Fibroblast of skin of back (primary cell): ENCODE results near the gene MSX2.

Experiments
- DNase-seq: peaks from one replicate; pipeline ENCODE4 v3.0.0-alpha.2; 2013

MSX2 gene

GRCh38 chr5:174718880-174719610 is 5.3 kb upstream of the MSX2 start:
- DNase-seq: no peak

GRCh38 chr5:174719793-174720611 is 4.4 kb upstream of the MSX2 start:
- DNase-seq: no peak

- no peak for DNase-seq
Measured at GRCh38 chr5:174720612-174721529, 3.5 kb upstream of the MSX2 start.

- DNase-seq: no peak
Measured at GRCh38 chr5:174721530-174722432, 2.6 kb upstream of the MSX2 start.

- DNase-seq: no peak
Measured at GRCh38 chr5:174722500-174722899, 1.9 kb upstream of the MSX2 start.

- no peak for DNase-seq
Measured at GRCh38 chr5:174723315-174723978, 935 bp upstream of the MSX2 start.

- DNase-seq: peak; percentile 31
Measured at GRCh38 chr5:174723979-174724483, 351 bp upstream of the MSX2 start.

GRCh38 chr5:174725261-174725990 is 1.0 kb downstream of the MSX2 start:
- DNase-seq: no peak

- DNase-seq: no peak
Measured at GRCh38 chr5:174725991-174726601, 1.7 kb downstream of the MSX2 start.

- DNase-seq: no peak
Measured at GRCh38 chr5:174726916-174727793, 2.8 kb downstream of the MSX2 start.

- DNase-seq: no peak
Measured at GRCh38 chr5:174727794-174728680, 3.7 kb downstream of the MSX2 start.

- DNase-seq: no peak
Measured at GRCh38 chr5:174729075-174729680, 4.8 kb downstream of the MSX2 start.

- DNase-seq: no peak
Measured at GRCh38 chr5:174731214-174732035, 7.0 kb downstream of the MSX2 start.

- DNase-seq: no peak
Measured at GRCh38 chr5:174732036-174733020, 7.9 kb downstream of the MSX2 start.

- no peak for DNase-seq
Measured at GRCh38 chr5:174733091-174733690, 8.8 kb downstream of the MSX2 start.
